HG03066 (cell line): Measurements from ENCODE around the gene CDH4.

Experiments used
- ATAC-seq: cut with Tn5 transposase; IDR thresholded peaks from one replicate; pipeline ENCODE4 v1.9.1; 2021; ENCODE audit warnings: low read depth; ENCODE audit not compliant: unreplicated experiment

The CDH4 gene

DNA sequence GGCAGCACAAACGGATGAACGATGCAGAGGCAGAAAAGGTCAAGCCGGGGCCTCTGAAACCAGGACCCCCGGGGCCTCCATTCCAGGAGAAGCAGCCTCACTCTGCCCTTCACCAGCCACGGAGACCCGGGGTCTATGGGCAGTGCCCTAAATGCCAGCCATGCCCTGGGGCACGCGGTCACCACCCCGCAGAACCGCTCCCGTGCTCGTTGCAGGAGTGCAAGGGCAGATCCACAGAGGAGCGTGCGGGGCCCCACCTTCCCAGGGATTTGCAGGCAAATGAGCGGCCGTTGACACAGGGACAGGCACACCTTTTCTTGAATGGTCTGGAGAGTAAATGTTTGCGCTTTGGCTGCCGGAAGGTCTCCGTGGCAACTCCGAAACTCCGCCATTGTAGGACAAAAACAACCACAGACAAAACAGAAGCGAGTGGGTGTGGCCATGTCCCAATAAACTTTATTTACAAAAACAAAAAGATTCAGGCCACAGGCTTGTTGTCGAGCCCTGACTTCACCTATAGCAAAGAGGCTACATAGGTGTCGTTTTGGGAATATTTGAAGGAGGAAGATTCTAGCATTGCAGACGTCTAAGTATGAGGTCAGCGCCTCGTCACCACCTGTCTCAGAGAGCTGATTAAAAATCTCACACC, 650.3 kb downstream of the CDH4 start:
- no peak for ATAC-seq

DNA sequence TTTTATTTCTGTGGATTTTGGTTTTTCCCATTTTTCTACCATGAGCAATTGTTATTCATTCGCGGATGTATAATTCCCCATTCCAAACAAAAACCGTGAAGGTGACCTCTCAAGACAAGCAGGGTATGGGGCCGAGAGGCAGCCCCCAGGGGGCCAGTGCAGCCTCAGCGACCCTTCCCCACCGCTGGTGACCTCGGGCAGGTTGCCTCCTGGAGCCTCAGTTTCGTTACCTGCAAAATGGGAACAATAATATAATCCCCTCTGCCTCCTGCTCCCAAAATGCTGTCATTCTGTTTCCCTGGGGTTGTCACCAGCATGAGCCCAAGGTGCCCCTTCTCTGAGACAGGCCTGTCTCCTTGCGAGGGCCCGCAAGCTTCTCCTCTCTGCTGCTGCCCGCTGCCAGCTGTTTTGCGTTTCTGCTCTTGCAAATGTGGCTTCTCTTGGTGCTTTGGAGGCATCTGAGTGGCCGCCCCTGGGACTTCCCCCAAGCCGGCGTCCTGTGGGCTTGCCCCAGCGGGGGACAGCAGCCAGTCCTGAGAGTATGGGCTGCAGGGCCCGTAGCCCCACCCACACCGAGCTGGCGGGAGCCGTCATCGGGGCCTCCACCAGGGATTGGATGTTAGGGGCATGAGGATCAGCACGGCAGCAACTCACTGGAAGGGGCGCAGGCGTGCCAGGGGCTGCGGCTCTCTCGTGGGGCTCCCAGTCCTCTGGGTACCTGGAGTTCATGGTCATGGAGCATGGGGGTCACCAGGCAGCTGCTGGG, 651.7 kb downstream of the CDH4 start:
- ATAC-seq = no peak

DNA sequence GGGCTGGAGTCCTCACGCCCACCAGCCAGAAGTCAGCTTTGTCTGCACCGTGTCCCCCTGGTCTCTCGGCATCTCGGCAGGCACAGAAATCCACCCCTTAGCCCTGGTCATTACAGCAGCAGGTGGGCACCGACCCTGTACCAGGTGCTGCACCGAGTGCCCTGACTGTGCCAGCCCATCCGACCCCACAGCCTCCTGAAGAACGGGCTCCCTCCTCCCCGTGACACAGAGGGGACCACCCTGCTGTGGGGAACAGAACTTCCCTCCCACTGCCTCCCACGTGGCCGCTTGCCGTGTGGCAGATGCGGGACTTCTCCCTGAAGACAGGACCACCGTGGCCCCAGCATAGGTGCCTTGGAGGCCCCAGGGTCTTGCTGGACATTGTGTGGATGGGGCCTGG, 652.4 kb downstream of the CDH4 start:
- no peak for ATAC-seq

DNA sequence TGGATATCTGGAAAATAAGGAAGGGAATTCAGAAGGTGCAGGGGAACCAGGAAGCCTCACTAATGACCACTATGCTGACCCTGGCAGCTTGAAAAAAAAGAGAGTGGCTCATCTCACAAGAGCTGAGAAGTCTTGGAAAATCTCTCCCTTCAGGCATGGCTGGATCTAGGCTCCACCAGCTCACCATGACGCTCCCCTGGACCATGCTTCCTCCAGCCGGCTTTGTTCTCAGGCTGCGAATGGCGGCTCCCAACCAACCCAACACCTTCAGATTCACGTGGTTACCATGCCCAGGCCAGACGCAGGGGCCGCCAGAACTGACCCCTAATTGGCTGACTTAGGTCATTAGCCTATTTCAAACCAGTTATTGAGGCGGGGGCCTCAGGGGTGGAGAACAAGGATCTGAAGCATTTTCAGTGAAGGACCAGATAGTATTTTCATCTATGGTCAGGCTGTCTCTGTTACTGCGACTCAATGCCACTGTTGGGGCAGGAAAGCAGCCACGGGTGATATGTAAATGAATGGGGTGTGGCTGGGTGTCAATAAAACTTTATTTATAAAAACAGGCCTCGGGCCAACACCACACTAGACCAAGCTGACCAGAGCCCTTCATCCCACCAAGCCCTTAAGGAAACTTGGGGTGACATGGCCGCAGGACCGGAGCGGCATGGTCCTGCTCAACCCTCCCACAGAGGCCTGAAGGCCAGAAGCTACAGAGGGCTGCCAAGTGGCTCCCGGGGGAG, 653.9 kb downstream of the CDH4 start:
- no peak for ATAC-seq

DNA sequence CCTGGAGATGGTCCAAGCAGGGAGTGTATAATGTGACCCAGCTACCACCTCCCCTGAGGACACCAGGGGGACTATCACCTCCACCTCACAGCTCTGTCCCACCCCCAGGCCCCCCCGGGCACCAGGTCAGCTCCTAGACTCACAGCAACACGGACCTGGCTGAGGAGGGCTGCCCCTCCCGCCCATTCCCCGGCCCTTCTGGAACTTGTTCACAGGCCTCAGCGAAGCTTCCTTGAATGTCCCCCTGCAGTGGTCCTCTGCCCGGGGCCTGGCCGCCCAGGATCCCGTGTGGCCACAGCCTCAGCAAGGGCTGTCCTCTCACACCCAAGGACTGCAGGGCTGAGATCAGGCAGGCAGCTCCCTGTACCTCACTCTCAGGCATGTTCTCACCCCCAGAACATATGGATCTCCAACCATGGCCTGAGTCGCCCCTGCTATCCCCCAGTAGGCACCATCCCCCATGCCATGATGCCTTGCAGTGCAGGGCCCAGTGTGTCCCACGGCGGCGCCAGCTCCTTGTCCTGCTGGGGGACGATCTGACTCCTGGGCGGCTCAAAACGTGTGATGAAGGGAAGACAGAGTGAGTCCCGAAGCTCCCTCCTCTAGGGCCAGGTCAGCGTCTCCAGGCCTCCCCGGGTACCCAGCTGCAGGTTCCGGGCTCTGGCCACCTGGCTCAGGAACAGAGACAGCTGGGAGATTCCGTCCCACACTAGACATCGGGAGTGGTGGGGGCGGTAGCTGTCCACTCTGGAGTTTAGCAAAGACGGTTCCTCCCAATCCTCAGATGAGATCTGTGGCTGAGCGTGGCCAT, 655.2 kb downstream of the CDH4 start:
- ATAC-seq = no peak

DNA sequence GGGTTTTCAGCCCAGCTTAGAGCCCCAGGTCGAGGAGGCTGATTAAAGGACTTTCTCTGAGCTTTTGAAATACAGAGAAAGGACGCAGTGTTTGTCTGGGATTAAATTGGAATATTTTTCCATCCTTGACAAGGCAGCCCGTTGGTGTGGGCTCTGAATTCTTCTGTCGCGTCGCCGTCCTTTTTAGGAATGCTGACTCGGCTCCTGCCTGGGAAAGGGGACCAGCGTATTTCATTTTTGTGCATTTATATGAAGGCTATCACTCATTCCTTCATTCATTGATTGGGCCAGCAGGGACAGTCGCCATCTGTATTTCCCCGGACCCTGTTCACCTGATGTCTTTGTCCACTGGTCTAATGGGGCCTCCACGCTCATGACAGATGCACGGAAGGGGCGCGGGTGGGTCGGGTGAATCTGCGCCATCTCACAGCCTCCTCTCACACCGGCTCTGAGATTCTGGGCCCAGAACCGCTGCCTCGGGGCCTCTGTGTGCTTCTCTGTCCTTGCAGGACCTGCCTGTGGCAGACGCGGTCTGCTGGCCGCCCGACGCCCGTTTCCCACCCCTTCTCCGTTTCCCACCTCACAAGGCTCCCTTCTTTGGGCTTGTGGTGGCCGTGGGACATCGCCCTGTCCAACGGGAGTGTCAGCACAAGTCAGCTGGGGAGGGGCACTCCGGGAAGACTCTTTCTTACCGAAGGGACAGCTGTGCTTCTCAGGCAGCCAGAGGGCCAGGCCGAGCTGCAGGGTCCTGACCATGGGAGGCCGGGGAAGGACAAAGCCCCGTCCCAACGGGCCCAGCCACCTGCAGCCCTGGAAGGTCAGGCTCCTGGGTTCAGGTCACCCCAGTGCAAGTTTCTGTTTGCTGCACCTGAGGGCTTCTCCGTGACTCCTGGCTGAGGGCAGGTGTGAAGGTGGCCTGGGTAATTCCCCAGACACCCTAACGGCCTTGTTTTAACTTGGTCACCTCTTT, 656.3 kb downstream of the CDH4 start:
- ATAC-seq = no peak

DNA sequence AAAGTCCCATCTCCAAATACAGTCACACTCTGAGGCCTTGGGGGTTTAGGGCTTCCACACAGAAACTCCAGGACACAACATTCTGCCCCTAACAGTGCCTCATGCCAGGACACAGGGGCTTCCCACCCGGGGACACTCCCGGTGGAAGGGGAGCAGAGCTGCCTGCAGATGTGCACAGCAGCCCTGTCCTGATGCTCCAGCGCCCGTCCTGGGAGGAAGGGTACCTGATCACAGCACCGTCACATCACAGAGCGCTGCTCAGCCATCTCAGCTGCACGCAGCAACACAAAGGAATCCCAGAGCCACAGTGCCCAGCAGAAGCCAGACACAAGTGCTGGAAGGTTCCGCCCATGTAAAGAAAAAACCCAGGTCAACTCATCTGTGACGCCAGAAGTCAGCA, 657.0 kb downstream of the CDH4 start:
- no peak for ATAC-seq

DNA sequence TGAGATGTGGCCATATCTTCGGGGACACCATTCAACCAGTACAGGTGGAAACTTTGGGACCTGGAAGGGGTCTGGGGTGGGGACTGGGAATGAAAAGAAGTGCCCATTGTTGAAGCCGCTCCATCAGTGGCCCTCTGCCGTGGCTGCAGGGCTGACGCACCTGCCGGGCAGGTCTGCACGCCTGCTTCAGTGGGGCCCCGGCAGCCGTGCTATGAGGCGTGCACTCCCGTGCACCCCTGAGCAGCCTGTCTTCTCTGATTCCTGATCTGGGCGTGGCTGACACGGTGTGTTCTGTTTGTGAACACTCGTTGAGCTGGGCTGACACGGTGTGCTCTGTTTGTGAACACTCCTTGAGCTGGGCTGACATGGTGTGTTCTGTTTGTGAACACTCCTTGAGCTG, 657.8 kb downstream of the CDH4 start:
- ATAC-seq = no peak

DNA sequence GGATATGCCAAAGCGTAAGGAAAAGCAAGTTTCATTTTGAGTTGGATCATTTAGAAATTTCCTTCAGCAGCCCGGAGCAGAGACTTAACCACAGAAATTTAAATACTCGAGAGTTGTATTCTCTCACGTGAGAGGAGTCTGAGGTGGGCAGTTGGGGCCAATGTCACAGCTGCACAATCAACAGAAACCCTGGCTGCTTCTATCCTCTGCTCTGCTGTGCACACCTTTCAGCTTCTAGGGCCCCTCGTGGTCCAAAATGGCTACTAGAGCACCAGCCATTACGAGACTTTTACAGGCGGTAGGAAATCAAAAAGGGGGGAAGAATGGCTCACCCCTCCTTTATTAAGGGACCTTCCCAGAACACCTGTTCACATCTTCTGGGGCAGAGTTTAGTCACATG, 659.8 kb downstream of the CDH4 start:
- ATAC-seq = no peak

DNA sequence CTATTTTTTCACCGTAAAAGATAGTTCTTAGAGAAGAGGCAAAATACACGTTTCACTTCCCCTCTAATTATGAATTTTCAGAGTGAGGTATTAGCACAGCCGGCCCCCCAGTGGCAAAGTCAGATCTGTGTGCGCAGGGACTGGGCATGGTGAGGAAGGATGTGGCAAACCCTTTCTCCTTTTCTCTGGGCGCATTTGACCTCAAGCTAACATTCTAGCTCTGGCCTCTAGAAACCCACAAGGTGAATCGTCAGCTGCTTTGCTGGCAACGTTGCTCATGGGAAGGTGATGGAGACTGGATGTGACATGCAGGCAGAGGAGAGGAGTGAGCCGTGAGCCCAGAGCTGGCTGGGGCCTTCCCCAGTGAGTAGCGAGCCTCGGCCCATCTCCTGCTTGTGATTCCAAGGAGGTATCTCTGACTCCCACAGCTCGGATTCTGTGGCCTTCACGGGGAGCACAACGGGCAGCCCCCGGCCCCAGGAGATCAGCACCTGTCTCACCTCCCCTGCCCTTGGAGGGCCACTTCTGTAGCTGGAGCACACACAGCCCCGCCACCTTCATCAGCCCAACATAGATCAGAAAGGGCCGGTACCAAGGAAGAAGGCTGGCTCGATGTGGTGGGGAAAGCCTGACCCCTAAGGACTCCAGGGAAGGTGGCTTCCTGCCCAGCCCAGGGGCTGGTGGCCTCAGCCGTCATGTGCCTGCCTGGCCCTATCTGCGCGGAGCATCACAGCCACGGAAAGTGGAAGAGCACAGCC, 660.8 kb downstream of the CDH4 start:
- ATAC-seq = no peak

DNA sequence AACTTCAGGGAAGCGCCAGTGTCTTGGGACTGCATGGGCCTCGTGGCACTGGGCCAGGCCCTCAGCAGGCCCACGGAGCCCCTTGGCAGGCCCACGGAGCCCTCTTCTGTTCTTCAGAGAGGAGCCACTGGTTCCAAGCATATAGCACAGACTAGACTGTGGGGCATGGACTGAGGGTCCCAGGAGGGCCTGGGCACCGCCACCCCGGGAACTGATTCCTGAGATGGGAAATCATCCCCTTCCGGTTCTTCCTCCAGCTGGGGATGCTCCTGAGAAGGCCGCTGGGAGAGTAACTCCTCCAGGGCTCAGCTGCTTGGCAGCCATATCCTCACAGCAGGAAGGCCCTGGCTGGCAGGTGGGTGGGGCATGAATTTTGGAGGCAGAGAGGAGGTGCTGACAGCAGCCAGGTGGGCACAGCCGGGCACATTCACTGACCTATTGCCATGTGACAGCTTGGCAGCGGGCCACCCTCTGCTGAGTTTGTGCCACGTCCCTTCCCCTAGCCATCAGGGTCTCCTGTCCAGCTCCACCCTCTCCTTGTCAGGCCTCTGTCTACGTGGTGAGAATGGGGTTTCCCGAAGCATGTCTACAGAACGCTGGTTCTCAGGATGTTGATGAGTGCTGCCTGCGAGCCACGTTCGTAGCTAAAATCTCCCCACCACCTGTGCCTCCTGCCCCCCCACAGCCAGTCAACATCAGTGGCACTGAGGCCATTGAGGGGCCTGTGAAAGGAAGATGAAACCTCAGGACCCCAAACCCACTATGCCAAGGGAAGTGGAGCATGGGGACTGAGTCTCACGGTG, 661.6 kb downstream of the CDH4 start:
- ATAC-seq = no peak

DNA sequence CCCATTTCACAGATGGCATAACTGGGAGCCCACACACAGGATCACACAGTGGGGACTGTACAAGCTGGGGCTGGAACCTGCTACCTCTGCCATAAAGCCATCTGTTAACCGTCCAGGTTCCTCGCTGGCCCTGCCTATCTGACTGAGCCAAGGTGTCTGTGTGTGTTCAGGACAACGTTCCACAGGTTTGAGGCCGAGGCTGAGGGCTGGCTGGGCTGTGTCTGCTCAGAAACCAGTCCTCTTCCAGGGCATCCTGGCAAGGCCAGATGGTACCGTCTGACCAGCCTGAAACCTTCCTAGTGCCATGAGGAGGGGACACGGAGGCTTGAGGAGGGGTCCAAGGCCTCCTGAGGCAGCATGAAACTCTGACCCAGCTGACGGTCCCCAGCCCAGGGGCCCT, 663.0 kb downstream of the CDH4 start:
- ATAC-seq = no peak

DNA sequence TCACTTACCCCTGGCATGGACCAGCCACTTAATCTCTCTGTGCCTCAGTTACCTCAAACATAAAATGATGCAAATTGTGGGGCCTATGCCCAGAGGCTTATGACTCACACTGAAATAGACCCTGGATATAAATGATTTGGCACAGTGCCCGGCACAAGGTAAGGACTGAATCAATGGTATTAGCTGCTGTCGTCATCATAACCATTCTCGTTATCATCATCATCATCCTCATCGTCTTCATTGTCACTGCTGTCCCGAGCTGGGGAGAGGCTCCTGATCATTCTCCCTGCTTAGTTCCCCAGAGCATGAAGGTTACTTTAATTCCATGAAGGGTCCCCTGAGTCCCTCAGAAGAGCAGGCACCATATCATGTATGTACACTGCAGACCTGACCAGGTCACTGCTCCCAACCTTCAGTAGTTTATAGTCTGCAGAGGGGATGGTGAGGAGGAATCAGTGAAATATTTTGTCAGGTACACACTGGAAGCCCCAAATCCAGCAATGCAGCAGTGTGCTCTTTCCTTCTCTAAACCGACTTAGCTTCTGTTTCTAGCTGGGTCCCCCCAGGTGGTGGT, 664.3 kb downstream of the CDH4 start:
- no peak for ATAC-seq

DNA sequence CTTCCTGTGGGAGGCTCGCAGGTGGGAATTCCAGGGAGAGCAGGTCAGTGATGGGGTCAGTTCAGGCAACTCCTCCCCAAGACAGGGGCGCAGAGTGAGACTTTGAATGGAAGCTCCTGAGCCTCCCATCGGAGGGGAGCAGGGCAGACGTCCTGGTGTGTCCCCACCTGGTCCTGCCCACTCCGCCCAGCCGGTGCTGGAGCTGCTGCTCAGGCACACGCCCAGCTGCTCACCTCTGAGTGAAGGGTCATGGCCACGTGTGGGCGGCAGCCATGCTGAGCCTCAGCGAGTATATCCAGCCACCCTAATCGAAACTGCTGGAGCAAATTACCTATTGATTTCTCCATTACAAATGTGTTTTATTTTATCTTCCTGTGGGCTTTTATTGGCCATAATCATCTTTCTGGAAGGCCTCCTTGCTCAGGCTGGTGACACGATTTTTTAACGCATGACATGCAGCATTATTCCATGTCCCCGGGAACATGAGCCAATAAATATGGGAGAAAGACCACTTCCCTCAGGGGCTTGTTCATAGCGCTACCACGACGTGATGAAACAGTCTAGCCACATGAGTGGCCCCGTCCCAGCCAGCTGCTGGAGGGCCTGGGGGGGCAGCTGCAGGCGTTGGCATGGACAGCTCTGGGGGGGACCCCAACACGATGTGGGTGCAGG, 665.5 kb downstream of the CDH4 start:
- no peak for ATAC-seq

DNA sequence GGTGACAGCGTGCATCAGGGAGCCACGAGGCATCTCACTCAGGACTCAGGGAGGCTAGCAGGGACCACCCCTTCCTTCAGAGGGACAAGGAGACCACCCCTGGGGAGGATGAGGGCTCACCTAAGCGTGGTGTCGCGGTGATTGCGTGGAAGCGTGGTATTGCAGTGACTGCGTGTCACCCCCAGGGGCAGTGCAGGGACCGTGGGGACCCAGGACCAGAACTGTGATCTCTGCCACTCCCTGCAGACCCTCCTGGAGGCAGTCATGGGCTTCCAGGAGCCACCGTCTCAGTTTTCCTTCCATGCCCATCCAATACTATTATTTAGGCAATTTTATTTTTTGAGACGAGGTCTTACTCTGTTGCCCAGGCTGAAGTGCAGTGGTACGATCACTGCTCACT, 666.5 kb downstream of the CDH4 start:
- no peak for ATAC-seq

DNA sequence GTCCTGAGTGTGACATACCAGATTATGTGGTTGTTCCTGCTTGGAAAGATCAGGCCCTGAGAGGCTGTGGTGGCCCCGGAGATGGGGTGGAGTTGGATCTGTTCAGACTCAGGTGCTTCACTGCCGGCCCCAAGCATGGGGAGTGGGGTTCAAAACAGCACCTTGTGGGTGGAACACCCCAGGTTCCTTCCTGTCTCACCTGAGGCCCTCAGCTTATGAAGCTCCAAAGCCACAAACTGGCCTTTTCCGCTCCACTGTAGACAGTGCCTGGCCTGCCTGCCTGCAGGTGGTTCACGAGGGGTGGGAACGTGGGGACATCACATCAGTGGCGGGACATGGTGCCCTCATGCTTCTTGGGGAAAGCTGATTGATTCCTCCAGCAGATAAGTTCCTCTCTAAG, 667.2 kb downstream of the CDH4 start:
- no peak for ATAC-seq

DNA sequence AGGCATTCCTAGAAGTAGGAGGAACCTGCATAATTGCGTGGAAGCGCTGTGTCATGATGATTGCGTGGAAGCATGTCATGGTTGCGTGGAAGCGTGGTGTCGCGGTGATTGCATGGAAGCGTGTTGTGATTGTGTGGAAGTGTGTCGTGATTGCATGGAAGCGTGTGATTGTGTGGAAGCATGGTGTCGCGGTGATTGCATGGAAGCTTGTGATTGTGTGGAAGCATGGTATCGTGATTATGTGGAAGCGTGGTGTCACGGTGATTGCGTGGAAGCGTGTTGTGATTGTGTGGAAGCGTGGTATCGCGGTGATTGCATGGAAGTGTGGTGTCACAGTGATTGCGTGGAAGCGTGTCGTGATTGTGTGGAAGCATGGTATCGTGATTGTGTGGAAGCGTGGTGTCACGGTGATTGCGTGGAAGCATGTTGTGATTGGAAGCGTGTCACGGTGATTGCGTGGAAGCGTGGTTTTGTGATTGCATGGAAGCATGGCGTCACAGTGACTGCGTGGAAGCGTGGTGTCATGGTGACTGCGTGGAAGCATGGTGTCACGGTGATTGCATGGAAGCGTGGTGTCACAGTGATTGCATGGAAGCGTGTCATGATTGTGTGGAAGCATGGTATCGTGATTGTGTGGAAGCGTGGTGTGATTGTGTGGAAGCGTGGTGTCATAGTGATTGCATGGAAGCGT, 667.8 kb downstream of the CDH4 start:
- no peak for ATAC-seq
